Gastroesophageal sphincter (tissue), 3 donors: Measurements from ENCODE around the gene MARVELD3.
"Not testable (repeated sequence)": the region's sequence is repeated elsewhere in the genome, so short reads cannot be mapped to it uniquely, and the experiment has no call there.

Experiments
- EP300 ChIP-seq: sonication (generic); formaldehyde crosslinking; IDR thresholded peaks from one replicate; pipeline ENCODE4 v1.6.1; 2017; ENCODE audit warnings: antibody characterized with exemption, mild to moderate bottlenecking
- POLR2A ChIP-seq, 2 donors: fragments of 450-650 bp; IDR thresholded peaks; one replicate each; pipeline ENCODE4 v1.6.1; 2017; ENCODE audit warnings: antibody characterized with exemption in 2 of 2, mild to moderate bottlenecking in 2 of 2, moderate library complexity in 1 of 2
- POLR2AphosphoS5 ChIP-seq: sonication (generic); formaldehyde crosslinking; IDR thresholded peaks from one replicate; pipeline ENCODE4 v1.6.1; 2017; ENCODE audit warnings: antibody characterized with exemption
- TF ChIP-seq, protein P1 (sequence below), 4 experiments: fragments of 200-600 bp in 2 of 4; fragments of 450-650 bp in 2 of 4; sonication (generic) in 1 of 4; IDR thresholded peaks; one replicate each; pipeline ENCODE4 v1.5.1; 2017 to 2019; ENCODE audit warnings: antibody characterized with exemption in 4 of 4, mild to moderate bottlenecking in 2 of 4, moderate library complexity in 2 of 4

DNA sequence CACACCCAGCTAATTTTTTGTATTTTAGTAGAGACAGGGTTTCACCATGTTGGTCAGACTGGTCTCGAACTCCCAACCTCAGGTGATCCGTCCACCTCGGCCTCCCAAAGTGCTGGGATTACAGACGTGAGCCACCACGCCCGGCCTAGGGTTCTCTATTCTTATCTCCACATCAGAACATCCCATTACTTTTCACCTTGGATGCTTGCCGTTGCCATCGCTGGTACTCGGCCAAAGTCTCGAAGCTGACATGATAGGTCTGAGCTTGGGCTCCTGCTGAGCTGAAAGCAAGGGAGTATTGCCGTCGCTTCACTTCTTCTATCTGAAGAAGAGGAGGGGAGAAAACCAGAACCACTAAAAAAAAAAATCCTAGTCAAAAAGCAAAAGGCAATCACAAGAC, 58.3 kb downstream of the MARVELD3 start:
- not testable (repeated sequence) for TF ChIP-seq POLR2A (IDR thresholded peaks at IDR 0.05); EP300; POLR2AphosphoS5
- TF ChIP-seq, protein P1, sequence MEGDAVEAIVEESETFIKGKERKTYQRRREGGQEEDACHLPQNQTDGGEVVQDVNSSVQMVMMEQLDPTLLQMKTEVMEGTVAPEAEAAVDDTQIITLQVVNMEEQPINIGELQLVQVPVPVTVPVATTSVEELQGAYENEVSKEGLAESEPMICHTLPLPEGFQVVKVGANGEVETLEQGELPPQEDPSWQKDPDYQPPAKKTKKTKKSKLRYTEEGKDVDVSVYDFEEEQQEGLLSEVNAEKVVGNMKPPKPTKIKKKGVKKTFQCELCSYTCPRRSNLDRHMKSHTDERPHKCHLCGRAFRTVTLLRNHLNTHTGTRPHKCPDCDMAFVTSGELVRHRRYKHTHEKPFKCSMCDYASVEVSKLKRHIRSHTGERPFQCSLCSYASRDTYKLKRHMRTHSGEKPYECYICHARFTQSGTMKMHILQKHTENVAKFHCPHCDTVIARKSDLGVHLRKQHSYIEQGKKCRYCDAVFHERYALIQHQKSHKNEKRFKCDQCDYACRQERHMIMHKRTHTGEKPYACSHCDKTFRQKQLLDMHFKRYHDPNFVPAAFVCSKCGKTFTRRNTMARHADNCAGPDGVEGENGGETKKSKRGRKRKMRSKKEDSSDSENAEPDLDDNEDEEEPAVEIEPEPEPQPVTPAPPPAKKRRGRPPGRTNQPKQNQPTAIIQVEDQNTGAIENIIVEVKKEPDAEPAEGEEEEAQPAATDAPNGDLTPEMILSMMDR (IDR thresholded peaks at IDR 0.05), result not testable (repeated sequence)
